Measurements from ENCODE around the gene CPN2.

Gene CPN2

GRCh38 chr3:194305356-194306108, 45.6 kb downstream of the CPN2 start:
- intact Hi-C loops (cut with DNase I), result no loop called here
- peak in 1 of 10 donors; percentile 68 for DNase-seq

- intact Hi-C loops (cut with DNase I), result no loop called here
- DNase-seq, result peak in 1 of 10 donors; percentile 40
Measured at GRCh38 chr3:194304186-194304917, 46.8 kb downstream of the CPN2 start.

- intact Hi-C loops (cut with DNase I), result no loop called here
- DNase-seq, result no peak
Measured at GRCh38 chr3:194303749-194304148, 47.4 kb downstream of the CPN2 start.

GRCh38 chr3:194301730-194302129, 49.4 kb downstream of the CPN2 start:
- DNase-seq, result no peak
- intact Hi-C loops (cut with DNase I), result no loop called here

GRCh38 chr3:194300936-194301335, 50.2 kb downstream of the CPN2 start:
- intact Hi-C loops (cut with DNase I), result no loop called here
- DNase-seq, result peak in 1 of 10 donors; percentile 49

GRCh38 chr3:194300382-194300758, 50.8 kb downstream of the CPN2 start:
- DNase-seq, result peak in 4 of 10 donors; percentile 41 to 87 (median 62)

GRCh38 chr3:194298331-194299227, 52.5 kb downstream of the CPN2 start:
- DNase-seq, result peak in 1 of 10 donors; percentile 79
- intact Hi-C loops (cut with DNase I), result no loop called here

More at GRCh38 chr3:194300382-194300758, 50.8 kb downstream of the CPN2 start:
- intact Hi-C loops (cut with DNase I), result no loop called here

GRCh38 chr3:194296454-194297263, 54.5 kb downstream of the CPN2 start:
- intact Hi-C loops (cut with DNase I), result no loop called here
- DNase-seq, result peak in 2 of 10 donors; percentile 46 to 84

GRCh38 chr3:194294895-194295214, 56.3 kb downstream of the CPN2 start:
- intact Hi-C loops (cut with DNase I), result no loop called here
- peak in 1 of 10 donors; percentile 12 for DNase-seq

GRCh38 chr3:194294199-194294894, 56.8 kb downstream of the CPN2 start:
- DNase-seq, result peak in 1 of 10 donors; percentile 46
- intact Hi-C loops (cut with DNase I), result no loop called here

GRCh38 chr3:194293546-194294198, 57.5 kb downstream of the CPN2 start:
- intact Hi-C loops (cut with DNase I), result no loop called here
- no peak for DNase-seq

GRCh38 chr3:194292331-194292730, 58.8 kb downstream of the CPN2 start:
- DNase-seq, result peak in 1 of 10 donors; percentile 25
- intact Hi-C loops (cut with DNase I), result no loop called here
